Measurements from ENCODE around the gene PGAM2.
"Not testable (repeated sequence)": the region's sequence is repeated elsewhere in the genome, so short reads cannot be mapped to it uniquely, and the experiment has no call there.

Gene PGAM2

GRCh38 chr7:44018857-44019807 lies 46.2 kb downstream of the PGAM2 start:
- DNase-seq = peak; percentile 87

- DNase-seq = not testable (repeated sequence)
Observed at GRCh38 chr7:44015090-44015489, 50.3 kb downstream of the PGAM2 start.
